Keratinocyte (primary cell): ENCODE data around the gene STRBP.

ENCODE experiments used
- EZH2 ChIP-seq: IDR thresholded peaks from one replicate; pipeline ENCODE4 v1.6.1; 2012; ENCODE audit warnings: inconsistent platforms, mild to moderate bottlenecking, low read length, moderate library complexity
- TF ChIP-seq, protein P1 (sequence below), 3 experiments: IDR thresholded peaks in 1 of 3; conservative IDR thresholded peaks in 1 of 3; optimal IDR thresholded peaks in 1 of 3; 2 replicates in 2 of 3; 3 replicates in 1 of 3; pipeline versions ENCODE3 to v1.5.1; 2011; ENCODE audit warnings: low read length in 3 of 3, mild to moderate bottlenecking in 3 of 3, moderate library complexity in 2 of 3, control low read depth in 1 of 3, inconsistent platforms in 1 of 3; ENCODE audit not compliant: insufficient read depth in 2 of 3; ENCODE audit errors: extremely low read depth in 1 of 3

DNA sequence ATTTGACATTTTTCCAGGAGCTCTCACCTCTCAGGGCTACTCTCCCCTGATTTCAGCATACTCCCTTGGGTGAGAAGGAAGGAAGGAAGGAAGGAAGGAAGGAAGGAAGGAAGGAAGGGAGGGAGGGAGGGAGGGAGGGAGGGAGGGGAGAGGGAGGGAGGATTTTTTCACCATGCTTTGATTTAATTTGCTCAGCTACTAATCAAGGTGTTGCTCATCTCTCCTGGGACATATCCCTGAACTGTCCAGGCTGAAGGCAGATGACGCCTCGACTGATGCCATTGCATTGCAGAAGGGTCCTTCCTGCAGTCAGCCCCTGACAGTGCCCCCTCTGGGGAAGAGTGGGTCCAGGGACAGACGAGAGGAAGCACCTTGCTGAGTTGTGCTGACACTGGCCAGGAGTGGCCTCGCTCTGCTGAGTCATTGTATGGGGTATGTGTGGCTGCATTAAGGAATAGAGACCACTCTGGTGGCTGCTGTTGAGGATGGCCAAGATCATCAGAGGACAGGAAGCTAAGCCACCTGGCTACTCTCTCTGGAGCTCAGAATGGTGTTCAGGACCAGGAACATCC, 44.0 kb upstream of the STRBP start:
- TF ChIP-seq EZH2 = no peak
- TF ChIP-seq, protein P1, sequence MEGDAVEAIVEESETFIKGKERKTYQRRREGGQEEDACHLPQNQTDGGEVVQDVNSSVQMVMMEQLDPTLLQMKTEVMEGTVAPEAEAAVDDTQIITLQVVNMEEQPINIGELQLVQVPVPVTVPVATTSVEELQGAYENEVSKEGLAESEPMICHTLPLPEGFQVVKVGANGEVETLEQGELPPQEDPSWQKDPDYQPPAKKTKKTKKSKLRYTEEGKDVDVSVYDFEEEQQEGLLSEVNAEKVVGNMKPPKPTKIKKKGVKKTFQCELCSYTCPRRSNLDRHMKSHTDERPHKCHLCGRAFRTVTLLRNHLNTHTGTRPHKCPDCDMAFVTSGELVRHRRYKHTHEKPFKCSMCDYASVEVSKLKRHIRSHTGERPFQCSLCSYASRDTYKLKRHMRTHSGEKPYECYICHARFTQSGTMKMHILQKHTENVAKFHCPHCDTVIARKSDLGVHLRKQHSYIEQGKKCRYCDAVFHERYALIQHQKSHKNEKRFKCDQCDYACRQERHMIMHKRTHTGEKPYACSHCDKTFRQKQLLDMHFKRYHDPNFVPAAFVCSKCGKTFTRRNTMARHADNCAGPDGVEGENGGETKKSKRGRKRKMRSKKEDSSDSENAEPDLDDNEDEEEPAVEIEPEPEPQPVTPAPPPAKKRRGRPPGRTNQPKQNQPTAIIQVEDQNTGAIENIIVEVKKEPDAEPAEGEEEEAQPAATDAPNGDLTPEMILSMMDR (optimal IDR thresholded peaks at IDR 0.05 in 1 of 3, IDR thresholded peaks at IDR 0.05 in 1 of 3, conservative IDR thresholded peaks at IDR 0.05 in 1 of 3; ENCODE audit: extremely low read depth in 1 of 3, insufficient read depth in 2 of 3, low read length in 3 of 3) = no peak
